Measurements from ENCODE around the gene LPXN.

The LPXN gene

DNA sequence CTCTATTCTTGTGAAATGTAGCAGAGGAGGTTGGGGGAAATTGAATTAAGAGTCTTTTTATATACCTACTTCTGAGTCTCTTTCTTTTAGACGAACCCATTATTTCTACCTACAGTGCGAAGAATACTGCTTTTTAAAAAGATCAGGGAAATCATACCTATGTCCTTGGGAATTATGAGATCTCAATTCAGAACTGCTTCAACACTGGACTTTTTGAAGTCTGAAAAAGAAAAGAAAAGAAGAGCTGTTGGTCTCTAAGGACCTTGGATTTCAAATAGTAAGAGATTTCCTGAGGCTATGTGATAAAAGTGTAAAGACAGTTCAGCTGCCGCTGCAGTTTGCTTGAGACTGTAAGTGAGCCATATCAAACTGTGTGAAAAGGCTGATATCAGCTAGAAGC, 64.0 kb downstream of the LPXN start:
- DNase-seq, result no peak

DNA sequence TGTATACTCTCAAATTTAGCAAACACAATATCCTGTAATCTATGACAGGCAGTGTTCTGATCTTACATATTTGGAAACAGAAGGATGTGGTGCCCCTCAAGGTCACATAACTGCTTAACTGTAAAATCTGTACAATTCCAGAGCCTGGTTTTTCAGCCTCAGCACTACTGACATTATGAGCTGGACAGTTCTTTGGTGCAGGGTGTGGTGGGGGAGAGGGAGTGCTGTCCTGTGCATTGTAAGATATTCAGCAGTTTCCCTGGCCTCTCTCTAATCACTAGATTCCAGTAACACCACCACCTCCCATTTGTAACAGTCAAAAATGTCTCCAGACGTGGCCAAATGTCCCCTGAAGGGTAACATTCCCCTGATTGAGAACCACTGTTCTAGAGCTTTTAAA, 65.9 kb downstream of the LPXN start:
- no peak for DNase-seq

DNA sequence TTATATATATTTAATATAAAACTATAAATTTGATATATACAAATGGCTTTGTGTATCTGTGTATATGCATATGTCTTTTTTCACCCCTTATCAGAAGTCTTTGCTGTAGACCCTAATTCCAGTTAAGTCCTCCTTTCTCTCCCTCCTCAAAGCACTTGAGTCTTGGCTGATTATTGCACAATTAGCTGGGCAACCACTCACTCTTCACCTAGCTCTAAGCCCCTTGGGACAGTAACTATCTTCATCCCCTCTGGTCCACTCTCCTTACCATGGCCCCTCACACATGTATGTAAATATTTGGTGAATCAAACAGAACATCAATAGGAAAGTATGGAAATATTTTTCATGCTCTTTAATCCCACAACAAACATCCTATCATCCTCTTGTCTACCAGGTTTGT, 66.8 kb downstream of the LPXN start:
- no peak for DNase-seq

DNA sequence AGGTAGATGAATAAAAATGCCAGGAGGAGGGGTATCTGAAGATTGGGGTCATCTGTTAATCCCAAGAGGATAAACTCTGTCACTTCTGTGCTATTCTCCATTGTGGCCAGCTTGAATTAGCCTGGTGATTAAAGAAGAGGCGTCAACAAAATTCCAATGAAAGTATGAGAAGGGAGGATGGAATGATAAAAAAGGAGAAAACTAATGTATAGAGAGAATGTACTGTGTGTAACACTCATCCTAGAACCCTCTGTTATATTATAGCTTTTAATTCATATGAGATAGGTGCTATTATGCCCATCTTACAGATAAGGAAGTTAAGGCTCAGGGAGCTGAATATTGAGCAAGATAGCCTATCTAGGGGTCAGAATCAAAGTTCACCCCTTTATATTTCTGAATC, 67.7 kb downstream of the LPXN start, which contains the start of gene OR5B21:
TSS of gene OR5B21 (minus strand) at position 101 of the 400 bp plus-strand sequence. CDS start at position 101, 0 bp downstream.
- no peak for DNase-seq

DNA sequence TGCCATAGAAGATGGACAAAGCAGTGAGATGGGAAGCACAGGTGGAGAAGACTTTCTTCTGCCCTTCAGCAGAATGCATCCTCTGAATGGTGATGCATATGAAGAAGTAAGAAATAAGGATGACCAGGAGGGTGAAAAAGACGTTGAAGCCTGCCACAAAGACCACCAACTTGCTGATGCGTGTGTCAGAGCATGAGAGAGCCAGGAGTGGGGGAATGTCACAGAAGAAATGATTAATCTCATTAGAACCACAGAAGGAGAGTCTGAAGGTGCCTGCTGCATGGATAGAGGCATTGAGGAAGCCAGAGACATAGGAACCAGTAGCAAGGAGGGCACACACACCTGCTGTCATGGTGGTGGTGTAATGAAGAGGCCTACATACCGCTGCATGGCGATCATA, 68.3 kb downstream of the LPXN start:
- no peak for DNase-seq

DNA sequence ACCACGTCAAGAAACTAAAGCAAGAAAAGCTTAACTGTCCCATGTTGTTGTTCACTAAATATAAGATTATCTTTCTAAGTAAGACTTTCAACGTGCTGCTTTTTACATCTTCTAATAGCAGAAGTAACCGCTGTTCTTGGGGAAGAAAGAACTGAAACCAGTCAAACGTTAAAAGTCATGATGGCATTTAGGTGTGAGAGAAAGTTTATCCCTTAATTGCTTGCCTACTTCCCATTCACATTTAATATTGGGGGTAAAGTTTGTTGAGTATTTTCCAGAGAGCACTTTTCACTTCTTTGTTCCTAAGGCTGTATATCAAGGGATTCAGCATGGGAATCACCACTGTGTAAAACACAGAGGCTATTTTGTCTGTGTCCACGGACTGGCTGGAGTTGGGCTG, 68.7 kb downstream of the LPXN start:
- no peak for DNase-seq

DNA sequence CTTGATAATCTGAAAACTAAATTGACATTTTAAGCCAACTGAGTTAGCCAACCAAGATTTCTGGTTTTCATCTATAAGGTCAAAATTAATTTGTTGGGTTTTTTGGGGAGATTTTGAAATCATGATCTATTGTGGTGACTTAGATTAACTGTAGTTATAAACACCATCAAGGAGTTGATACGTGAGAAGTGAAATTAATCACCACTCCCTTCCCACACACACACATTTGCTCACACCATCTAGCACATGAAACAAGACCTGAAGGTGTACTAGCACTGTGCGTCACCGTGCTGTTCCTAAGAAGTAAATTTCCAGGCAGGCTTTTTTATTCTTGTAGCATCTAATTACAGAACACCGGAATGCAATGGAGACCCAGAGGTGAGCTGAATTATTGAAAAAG, 69.8 kb downstream of the LPXN start:
- DNase-seq, result no peak

DNA sequence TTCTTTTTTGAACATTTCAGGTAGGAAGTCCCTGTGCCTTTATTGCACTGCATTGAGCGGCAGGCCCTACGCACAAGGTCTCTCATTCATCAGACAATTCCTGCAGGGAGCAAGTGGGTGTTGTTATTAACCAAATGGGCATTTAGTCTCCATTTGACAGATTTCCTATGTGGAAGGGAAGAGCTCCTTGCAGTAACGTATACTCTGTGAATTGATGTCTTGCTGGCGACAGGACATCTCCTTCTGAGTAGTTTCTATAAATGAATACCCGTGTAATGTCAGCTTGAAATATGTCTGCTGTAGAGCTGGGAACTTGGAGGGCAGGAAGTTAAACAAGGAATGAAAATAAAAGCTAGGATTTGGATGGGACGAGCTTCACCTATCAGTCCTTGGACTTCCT, 71.4 kb downstream of the LPXN start:
- no peak for DNase-seq

DNA sequence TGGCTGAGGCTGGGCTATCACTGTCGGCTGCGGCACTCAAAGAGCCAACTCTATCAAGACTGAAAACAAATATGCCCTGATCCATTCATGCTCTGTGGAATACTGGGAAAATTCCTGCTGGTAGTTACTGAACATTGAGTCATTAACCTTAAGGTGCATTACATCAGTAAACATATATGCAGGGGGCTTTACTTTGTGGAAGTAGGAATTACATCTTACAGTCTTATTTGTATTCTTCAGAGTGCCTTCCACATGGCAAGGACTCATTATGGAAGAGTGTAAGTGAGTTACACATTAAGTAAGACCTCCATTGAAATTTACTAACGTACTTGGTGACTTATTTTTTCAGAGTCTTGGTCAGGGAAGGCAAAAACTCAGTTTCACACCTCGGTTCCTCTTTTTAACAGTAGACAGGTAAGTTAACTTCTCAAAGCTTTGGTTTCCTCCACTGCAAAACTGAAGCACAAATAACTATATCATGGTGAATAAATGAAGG, 72.2 kb downstream of the LPXN start:
- DNase-seq, result no peak

DNA sequence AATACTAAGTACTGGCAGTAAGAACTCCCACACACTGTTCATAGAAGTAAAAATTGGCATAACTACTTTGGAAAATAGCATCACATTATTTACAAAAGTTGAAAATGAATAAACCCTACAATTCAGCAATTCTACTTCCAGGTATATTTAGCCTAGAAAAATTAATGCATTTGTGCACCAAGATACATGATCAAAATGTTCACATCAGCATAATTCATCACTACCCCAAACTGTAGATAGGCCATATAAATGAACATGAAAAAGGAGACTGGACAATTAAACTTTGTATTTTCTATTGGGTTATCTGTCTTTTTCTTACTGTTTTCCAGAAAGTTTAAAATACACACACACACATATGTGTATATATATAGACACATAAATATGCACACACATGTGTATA, 73.7 kb downstream of the LPXN start:
- no peak for DNase-seq

DNA sequence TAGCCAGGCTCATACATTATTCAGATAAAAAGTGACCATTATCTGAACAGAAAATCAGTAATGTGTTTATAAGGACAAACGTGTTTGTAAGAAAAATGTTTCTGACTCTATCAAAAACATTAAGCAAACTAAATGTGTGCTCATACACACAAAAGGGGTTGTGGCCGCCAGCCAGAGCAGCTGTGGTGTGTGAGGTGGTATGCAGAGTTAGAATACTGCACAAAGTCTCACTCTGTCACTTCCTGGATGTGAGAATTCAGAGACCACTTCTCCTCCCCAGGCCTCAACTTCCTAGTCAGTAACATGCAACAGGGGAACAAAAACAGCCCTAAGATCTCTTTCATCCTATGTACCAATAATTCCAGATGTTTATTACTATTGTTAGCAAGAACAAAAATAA, 77.2 kb downstream of the LPXN start:
- no peak for DNase-seq

DNA sequence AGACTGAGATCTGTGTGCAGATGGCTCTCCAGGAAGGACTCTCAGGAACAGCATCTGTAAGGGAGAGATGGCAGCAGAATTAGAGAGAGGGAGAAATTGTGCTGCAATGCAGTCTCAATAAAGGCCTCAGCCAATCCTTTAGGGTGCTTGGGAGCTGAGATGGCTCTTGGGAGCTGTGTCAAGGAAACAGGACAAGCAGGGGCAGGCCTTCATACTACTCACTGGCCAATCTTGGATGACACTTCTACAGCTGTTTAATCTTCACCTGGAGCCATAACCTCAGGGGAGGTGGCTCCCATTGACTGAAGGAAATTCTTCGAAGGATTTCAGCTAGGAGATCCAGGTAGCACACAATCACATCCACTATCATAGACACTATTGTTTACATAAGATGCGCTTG, 77.7 kb downstream of the LPXN start:
- no peak for DNase-seq

DNA sequence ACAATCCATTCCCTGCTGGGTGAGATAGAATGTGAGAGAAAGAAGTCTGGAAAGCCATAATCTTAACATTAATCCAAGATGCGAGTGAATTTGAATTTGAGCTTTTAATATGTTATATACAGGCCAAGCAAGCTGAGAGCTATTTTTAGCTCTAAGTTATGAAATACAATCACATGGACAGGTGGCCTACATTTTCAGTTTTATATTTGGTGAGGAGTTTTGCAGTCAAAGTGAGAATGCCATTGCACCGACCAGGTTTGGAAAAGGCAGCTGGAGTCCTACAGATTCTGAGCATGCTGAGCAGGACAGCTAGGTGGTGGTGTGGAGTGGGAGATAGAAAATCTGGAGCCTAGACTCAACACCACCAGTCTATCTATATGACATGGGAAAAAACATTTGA, 79.8 kb downstream of the LPXN start:
- DNase-seq, result no peak

DNA sequence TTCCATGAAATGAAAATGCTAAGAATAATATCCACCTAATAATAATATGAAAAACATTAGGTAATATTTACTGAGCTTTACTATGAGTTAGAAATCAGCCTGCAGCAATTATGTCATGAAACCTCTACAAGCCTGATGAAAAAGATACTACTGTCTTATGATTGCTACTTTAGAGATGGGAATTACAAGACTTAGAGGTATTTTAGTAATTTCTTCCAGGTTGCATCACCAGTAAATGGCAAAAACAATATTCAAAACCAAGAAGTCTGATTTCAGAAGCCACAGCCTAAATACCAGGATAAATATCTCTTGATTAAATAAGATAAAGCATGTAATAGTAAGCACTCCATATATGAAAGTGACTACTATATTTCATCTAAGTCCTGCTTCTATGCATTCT, 81.6 kb downstream of the LPXN start:
- no peak for DNase-seq

DNA sequence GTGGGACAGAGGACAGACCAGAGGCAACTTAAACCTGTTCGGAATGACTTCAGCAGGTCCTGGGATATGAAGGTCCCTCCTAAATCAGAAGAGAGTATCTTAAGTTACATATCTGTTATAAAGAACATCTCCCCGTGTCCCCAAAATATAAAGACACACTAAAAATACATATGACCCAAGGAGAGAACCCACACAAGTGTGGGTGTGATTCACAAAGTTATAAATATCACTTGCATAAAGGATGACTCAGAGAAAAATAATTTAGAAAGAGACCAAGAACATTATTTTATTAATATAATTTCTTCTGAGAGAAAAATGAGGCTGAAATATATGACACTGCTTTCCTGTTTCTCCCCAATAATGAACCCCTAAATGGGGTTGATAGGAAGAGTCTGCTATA, 82.0 kb downstream of the LPXN start:
- DNase-seq, result no peak

DNA sequence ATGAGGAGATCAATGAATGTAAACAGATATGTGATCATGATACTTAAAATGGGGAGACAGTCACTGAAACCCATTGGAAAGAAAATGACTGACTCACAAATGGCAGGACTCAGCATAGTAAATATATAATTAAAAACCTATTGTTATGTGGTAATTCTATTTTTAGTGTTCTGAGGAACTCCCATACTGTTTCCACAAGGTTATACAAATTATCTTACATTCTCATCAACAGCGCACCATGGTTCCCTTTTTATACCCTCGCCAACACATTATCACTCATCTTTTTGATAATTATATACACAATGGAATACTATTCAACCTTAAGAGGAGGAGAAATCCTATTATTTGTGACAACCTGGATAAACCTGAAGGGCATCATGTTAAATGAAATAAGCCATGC, 84.8 kb downstream of the LPXN start:
- DNase-seq, result no peak

DNA sequence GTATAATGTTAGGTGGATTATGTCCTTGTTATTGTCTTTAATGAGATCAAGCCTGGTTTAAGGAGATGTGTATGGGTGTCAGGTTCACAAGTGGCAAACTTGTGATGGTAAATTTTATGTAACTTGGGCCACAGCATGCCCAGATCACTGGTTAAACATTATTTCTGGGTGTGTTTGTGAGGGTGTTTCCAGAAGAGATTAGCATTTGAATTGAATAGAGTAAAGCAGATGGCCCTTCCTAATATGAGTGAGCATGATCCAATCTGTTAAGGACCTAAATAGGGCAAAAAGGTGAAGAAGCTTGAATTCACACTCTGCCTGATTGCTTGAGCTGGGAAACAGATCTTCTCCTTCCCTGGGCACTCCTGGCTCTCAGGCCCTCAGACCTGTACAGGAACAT, 88.5 kb downstream of the LPXN start:
- DNase-seq, result no peak

DNA sequence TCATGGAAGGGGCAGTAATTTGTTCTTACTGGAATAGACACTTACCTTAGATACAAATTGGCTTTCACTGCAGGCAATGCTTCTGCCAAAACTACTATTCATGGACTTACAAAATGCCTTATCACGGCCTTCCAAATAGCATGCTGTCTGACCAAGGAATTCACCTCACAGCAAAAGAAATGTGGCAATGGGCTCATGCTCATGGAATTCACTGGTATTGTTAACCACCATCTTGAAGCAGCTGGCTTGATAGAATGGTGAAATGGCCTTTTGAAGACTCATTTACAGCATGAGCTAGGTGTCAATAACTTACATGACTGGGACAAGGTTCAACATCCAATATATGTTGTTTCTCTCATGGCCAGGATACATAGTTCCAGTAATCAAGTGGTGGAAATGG, 89.7 kb downstream of the LPXN start:
- no peak for DNase-seq

All from stimulated activated CD4-positive, alpha-beta T cell treated with anti-CD3 and anti-CD28 coated beads, Interleukin-12 subunit alpha, Interleukin-12 subunit beta, amount 100 ng/mL, for 4 hours (primary cell).